ENCODE data around the gene SMIM29. TPM values are rescaled to one million over a fixed set of nuclear protein-coding genes. Genes with fewer than 3 reads are reported as not detected.

Gene SMIM29
- total and polyA plus RNA-seq, 10 of the 15 experiments (the other 5 are each of a cell fraction or from before 2014, with no cell fraction given): 7.1 to 30.0 (median 16.2) TPM

DNA sequence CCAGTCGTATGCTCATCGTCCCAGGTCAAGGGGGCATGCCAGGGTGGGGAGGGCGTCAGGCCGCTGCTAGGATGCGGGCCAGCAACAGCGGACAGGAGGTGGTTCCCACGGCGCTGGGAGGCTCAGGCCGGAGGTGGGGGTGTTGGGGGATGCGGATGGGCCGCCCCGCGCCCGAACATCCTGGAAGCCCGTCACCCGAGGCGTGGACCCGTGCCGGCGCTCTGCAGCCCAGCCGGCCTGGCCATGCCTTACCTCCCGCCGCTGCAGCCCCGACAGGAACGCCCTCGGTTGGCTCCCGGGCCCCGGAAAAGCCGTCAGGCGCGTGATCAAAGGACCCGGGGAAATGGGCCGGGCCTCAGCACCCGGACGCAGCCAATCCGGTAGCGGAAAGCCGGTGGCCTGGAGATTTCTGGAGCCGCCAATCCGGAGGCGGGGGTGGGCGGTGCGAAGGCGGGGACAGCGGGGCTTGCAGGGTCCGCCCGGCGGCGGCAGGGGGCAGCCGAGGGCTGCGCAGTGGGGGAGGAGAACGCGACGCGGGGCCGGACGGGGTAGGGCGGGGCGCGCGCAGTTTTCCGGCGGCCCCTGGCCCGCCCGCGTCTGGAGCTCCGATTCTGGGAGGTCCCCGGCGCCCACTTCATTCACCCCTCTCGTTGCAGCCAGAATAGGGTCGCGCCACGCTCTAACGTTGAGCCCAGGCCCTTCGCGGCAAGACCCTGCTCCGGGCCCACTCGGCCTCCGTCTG is at the start of gene SMIM29 (continued):
- TF ChIP-seq BACH1 (IDR thresholded peaks at IDR 0.05; ENCODE audit: borderline replicate concordance): no peak
- TF ChIP-seq SMAD5 (IDR thresholded peaks at IDR 0.05; ENCODE audit: low read depth): no peak
- no peak for TF ChIP-seq HDAC6 (IDR thresholded peaks at IDR 0.05; ENCODE audit: unreplicated experiment)
- TF ChIP-seq CHD4 (IDR thresholded peaks at IDR 0.05): no peak
- TF ChIP-seq, protein P1, sequence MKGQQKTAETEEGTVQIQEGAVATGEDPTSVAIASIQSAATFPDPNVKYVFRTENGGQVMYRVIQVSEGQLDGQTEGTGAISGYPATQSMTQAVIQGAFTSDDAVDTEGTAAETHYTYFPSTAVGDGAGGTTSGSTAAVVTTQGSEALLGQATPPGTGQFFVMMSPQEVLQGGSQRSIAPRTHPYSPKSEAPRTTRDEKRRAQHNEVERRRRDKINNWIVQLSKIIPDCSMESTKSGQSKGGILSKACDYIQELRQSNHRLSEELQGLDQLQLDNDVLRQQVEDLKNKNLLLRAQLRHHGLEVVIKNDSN (IDR thresholded peaks at IDR 0.05; ENCODE audit: borderline replicate concordance, extremely low read length, insufficient read depth, low read depth, low read length): peak; percentile 60
- TF ChIP-seq GATAD2B (conservative IDR thresholded peaks at IDR 0.05; ENCODE audit: low read depth): no peak; the same call in none of the 2 replicates
- no peak; the same call in 1 of the 2 replicates for TF ChIP-seq RELB (IDR thresholded peaks at IDR 0.05; ENCODE audit: low read depth)
- TF ChIP-seq RCOR1 (conservative IDR thresholded peaks at IDR 0.05; ENCODE audit: low read depth, low read length): 0 out of 2 replicates have a peak, but pooled peaks have one; percentile 53
- no peak for TF ChIP-seq ATF7 (IDR thresholded peaks at IDR 0.05; ENCODE audit: low read depth)
- TF ChIP-seq WRNIP1 (IDR thresholded peaks at IDR 0.05; ENCODE audit: borderline replicate concordance, low read depth, low read length): no peak
- TF ChIP-seq, protein P2, sequence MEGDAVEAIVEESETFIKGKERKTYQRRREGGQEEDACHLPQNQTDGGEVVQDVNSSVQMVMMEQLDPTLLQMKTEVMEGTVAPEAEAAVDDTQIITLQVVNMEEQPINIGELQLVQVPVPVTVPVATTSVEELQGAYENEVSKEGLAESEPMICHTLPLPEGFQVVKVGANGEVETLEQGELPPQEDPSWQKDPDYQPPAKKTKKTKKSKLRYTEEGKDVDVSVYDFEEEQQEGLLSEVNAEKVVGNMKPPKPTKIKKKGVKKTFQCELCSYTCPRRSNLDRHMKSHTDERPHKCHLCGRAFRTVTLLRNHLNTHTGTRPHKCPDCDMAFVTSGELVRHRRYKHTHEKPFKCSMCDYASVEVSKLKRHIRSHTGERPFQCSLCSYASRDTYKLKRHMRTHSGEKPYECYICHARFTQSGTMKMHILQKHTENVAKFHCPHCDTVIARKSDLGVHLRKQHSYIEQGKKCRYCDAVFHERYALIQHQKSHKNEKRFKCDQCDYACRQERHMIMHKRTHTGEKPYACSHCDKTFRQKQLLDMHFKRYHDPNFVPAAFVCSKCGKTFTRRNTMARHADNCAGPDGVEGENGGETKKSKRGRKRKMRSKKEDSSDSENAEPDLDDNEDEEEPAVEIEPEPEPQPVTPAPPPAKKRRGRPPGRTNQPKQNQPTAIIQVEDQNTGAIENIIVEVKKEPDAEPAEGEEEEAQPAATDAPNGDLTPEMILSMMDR (IDR thresholded peaks at IDR 0.05 in 2 of 3, conservative IDR thresholded peaks at IDR 0.05 in 1 of 3; ENCODE audit: control insufficient read depth in 2 of 3, extremely low read depth in 1 of 3, insufficient read depth in 1 of 3, low read depth in 3 of 3, low read length in 3 of 3): peak; percentile 82 to 86 (median 86)
- 0 out of 2 replicates have a peak, but pooled peaks have one; percentile 37 for TF ChIP-seq STAT1 (conservative IDR thresholded peaks at IDR 0.05)
- no peak for TF ChIP-seq ATF3 (IDR thresholded peaks at IDR 0.05; ENCODE audit: borderline replicate concordance, extremely low read depth, low read depth, low read length)
- peak; percentile 73; the same call in 1 of the 2 replicates for TF ChIP-seq ZNF592 (IDR thresholded peaks at IDR 0.05)
